Activated CD4-positive, alpha-beta T cell treated with anti-CD3 and anti-CD28 coated beads, Interleukin-2, Interleukin-4, amounts not matched to agents 100 ng/mL and 50 ng/mL, durations not matched to agents 16 hours and 8 hours (primary cell): ENCODE data around the gene UTP3.
"Not testable (repeated sequence)": the region's sequence is repeated elsewhere in the genome, so short reads cannot be mapped to it uniquely, and the experiment has no call there.

Experiments used
- DNase-seq: peaks from one replicate; pipeline ENCODE4 v3.0.0-alpha.2; 2020; ENCODE audit warnings: low spot score

UTP3 gene

GRCh38 chr4:70687392-70687791, 940 bp upstream of the UTP3 start:
- DNase-seq, result no peak

GRCh38 chr4:70688795-70689231, 481 bp downstream of the UTP3 start:
- no peak for DNase-seq

- no peak for DNase-seq
Observed at GRCh38 chr4:70691661-70692060, 3.3 kb downstream of the UTP3 start.

DNA sequence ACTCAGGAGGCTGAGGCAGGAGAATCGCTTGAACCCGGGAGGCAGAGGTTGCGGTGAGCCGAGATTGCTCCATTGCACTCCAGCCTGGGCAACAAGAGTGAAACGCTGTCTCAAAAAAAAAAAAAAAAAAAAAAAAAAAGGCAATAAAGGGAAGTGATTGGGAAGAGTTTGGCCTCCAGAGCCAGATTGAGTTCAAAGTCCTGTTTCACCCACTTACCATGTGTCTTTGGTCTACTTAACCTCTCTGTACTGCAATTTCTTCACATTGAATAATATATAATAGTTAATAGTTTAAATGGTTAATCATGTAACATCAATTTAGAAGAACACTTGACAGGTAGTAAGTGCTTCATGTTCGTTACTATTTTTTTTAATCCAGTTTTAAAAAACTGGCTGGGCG, 6.3 kb downstream of the UTP3 start:
- not testable (repeated sequence) for DNase-seq

GRCh38 chr4:70698435-70698834, 10.1 kb downstream of the UTP3 start:
- DNase-seq, result not testable (repeated sequence)

DNA sequence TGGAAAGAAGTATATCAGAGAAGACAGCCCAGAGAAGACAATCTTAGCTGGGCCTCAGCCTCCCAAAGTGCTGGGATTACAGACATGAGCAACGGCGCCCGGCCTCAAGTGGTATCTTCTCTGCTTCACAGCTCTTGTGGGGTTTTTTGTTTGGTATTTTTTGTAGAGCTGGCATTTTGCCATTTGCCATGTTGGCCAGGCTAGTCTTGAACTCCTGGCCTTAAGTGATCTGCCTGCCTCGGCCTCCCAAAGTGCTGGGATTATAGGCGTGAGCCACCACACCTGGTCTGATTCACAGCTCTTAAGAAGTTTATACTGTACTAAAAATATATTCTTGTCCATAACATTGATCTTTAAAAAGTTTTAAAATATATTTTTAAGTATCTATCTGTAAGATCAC, 12.4 kb downstream of the UTP3 start:
- no peak for DNase-seq

GRCh38 chr4:70701271-70701670, 12.9 kb downstream of the UTP3 start:
- DNase-seq, result no peak

- not testable (repeated sequence) for DNase-seq
Observed at GRCh38 chr4:70702592-70702991, 14.3 kb downstream of the UTP3 start.

GRCh38 chr4:70703619-70704214, 15.4 kb downstream of the UTP3 start:
- no peak for DNase-seq

- peak; percentile 46 for DNase-seq
Observed at GRCh38 chr4:70704215-70704930, 16.0 kb downstream of the UTP3 start.

DNA sequence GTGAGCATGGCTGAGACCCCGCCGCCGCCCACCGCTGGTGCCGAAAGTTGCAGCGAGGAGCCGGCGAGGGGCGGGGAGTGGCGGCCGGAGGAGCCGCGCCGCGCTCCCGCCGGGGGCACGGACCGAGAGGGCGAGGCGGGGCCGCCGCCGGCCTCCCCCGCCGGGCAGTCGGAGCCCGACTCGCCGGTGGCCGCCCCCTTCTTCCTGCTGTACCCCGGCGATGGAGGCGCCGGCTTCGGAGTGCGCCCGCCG, 16.5 kb downstream of the UTP3 start:
- no peak for DNase-seq

DNA sequence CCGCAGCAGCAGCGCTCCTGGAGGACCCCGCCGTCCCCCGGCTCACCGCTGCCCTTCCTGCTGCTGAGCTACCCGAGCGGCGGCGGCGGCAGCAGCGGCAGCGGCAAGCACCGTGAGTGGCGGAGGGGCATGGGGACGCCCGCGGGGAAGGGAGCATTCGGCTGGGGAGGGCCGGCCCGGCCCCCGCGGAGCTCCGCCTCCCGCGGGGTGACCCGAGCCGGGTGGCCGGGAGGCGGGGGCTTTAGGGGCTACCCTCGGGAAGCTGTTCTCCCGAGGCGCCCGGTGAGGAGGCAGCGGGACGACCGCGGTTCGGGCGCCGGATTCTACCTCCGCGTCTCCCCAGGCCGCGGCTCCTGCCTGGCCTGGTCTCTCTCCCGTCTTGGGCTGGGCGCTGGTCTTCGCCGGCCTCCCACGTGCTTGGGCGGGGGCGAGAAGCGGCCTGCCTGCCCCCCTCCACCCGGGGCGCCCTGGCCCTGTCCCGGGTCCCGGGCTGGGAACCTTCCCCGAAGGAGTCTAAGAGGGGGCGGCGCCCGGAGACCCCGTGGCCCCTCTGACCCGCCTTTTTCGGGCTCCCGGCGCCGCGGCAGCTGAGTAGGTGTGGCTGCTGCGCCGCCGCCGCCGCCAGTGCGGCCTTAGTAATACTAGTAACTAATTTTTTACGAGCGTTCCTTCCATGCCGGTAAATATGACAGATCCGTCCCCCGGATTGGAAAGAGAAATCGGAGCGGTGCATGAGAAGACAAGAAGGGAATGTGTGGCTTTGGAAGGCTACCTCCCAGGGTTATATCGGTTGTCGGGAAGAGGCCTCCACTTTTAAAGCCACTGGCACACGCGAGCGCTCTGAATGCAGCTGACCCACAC, 17.1 kb downstream of the UTP3 start:
- peak; percentile 69 for DNase-seq

DNA sequence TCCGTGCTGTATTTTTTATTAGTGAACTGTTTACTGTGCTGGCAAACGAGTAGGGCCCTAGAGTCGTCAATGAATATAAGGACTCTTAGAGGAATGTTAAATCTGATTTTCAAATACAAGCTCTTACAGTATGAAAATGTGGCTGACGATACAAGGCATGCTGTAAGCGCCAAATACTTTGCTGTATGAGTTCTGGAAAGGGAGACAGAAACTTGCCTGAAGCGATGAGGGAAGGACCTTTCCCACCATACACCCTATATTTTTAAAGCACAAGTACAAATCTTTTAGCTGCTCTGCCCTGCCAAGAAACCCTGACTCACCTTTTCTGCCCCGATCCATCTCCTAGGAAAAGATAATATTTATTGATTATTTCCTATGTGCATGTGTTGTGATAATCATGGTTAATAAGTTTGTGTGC, 17.7 kb downstream of the UTP3 start:
- DNase-seq, result no peak

DNA sequence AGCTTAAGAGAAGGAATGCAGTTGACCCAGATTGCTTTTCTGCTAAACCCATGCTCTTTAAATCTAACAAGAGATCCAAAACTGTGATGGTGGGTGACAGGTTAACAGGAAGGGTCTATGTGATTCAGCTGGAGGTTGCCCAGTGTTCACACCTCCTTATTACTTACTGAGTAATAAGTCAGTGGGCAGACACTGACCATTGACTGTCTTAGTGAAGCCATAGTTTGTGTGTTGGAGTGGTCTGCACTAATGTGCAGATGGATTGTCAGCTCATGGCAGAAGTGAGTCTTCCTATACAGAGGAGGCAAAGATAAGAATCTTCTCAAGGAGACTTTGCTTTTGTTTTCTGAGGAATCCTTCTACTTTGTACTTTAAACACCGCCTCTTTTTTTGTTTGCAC, 18.2 kb downstream of the UTP3 start:
- no peak for DNase-seq

- DNase-seq, result no peak
Observed at GRCh38 chr4:70709611-70710205, 21.4 kb downstream of the UTP3 start.

DNA sequence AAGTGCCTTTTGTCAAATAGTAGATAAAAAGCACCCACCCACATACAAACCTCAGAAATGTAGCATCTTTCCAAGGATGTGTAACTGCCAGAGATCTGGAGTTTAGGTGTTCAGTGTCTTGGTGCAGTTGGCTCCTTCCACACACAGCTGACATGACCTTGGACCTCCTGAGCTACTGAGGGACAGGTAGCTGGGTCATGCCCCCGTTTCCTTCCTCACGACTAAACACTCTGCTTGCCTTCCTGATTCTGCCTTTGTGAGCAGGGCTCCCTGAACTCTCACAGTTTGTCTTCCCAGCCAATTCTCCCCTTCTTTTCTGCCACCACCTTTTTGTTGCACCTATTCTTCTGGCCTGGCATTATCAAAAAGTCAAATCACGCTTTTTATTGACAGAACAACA, 23.3 kb downstream of the UTP3 start:
- DNase-seq, result no peak

DNA sequence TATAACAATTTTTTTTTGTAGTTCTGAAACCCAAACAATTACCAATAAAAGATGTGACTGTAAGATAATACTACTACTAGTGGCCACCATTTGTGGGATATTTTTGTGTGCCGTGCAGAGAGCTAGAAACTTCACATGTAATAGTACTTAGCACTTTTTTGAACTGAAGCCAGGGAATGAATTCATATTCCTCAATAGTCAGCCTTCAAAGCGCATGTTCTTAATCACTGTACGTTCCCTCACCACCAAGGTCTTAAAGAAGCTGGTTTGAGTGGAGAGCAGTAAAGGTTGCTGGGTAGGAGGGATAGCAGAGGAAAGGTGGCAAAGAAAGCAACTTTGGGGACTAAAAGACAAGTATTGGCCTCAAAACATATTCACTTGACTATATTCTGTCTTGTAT, 23.8 kb downstream of the UTP3 start:
- no peak for DNase-seq

GRCh38 chr4:70712604-70713452, 24.5 kb downstream of the UTP3 start:
- DNase-seq, result no peak

DNA sequence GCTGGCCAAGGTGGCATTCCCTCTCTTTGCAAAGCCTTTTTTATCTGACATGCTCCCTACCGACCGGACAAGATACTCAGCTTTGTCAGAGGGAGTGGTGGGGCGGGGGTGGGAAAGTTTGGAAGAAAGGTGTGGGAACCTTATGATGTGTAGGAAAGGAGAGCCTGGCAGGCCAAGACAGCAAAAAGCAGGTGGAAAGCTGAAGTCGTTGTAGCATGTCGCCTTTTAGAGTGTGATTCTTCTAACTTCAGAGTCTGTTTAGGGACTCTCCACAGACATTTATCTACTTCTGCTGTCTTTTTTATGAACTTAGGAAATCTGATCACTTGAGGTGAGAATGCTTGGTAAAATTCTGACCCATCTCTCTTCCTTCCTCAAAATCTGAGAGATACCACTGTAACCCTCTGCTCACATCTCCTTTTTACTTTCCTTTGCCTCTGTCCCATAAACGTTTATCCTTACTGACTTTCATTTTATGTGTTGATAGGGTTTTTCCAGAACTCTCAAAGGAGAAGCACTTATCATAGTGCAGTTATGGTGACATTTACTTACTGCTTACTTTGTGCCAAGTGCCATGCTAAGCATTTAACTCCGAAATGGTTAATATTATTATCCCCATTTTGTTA, 25.2 kb downstream of the UTP3 start:
- no peak for DNase-seq

- DNase-seq, result no peak
Observed at GRCh38 chr4:70714079-70714887, 26.0 kb downstream of the UTP3 start.

DNA sequence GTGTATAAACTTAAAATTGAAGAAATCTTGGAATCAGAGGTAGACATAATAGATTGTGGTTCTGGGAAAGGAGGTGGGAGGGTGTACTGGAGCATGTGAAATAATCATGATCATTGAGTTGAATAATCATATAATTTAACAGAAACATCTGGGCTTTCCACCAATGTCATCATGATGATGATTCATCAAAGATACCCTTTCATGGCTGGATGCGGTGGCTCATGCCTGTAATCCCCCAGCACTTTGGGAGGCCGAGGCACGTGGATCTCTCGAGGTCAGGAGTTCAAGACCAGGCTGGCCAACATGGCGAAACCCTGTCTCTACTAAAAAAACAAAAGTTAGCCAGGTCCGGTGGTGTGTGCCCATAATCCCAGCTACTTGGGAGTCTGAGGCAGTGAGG, 26.8 kb downstream of the UTP3 start:
- DNase-seq, result no peak
